Brain microvascular endothelial cell (primary cell): ENCODE data around the gene FSTL4.

Experiments
- DNase-seq: peaks from one replicate; pipeline ENCODE4 v3.0.0-alpha.2; 2020
- H3K27ac ChIP-seq: fragments of 250-450 bp; sonication (Bioruptor Pico); 2 replicates; pipeline ENCODE4 v1.5.1; 2020; ENCODE audit warnings: mild to moderate bottlenecking, moderate library complexity
- H3K27me3 ChIP-seq: fragments of 250-450 bp; sonication (Bioruptor Pico); replicated peaks from 2 replicates; pipeline ENCODE4 v1.5.1; 2020; ENCODE audit warnings: mild to moderate bottlenecking
- H3K36me3 ChIP-seq: fragments of 250-450 bp; sonication (Bioruptor Pico); replicated peaks from 2 replicates; pipeline ENCODE4 v1.5.1; 2020; ENCODE audit warnings: mild to moderate bottlenecking
- H3K4me3 ChIP-seq: 2 replicates; pipeline ENCODE4 v1.5.1; 2011; ENCODE audit warnings: low read depth, mild to moderate bottlenecking, control low read depth, low read length, moderate library complexity
- in situ Hi-C: cut with HindIII; loops from 2 replicates; pipeline ENCODE4 v1.10.0; 2017; ENCODE audit warnings: low sequenced_read_pairs, low pct_ligation_motif_present
- TF ChIP-seq, protein P1 (sequence below): IDR thresholded peaks from 2 replicates; pipeline ENCODE4 v1.5.1; 2011; ENCODE audit warnings: low read depth, mild to moderate bottlenecking, moderate library complexity, low read length, control low read depth, inconsistent platforms; ENCODE audit errors: missing control alignments

FSTL4 gene

DNA sequence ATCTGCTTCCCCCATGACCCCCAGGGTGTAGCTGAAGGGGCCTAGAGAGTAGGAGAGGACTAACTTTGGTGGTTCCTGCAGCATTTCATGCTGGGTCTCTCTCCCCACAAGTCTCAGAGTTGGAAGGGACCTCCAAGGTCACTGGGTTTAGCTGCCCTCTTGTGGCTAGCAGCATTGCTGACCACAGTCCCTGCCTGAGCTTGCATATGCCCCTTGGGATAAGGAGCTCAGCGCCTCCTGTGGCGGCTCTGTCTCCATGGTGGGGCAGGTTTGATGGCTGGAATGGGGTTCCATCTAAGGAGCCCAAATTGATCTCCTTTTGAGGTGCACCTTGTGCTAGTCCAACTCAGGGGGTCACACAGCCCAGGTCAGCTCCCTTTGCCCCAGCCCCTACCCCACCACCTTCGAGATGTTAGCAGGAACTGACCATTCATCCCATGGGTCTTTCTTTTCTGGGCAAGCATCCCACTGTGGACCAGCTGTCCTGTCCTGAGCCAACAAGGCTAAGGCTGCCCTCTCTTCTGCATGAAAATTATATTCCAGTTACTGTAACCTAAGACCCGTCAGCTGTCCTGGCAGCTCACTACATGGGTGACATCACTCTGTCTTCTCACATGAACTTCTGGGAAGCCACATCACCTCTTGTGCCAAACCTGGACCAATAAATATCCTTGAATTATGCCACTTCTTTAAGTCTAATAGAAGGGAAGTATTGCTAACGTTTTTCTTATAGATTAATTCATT lies 364.3 kb downstream of the FSTL4 start:
- peak; percentile 15 for DNase-seq

DNA sequence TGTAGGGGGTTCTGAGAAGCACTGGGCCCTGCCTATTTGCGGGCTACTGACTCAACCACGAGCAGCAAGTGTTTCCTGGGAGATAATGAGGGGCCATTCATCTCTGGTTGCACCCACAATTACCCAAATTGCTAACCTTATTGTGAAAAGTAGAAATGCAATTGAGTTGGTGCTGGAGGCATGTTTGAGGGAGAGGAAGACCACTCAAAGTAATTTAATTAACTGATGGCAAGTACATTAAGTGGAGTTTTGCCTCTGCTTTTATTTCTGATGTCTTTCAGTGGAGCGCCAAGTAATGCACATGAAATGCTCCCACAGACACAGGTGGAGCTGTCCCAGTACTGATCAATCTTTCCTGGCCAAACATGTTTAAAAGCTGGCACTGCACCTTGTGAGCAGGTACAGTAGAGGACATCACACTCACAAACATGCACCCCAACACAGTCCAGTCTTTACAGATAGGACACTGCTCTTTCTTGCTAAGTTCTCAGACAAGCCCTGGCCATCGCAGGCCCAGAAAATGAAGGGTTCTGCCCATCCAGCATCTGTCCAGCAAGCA lies 365.1 kb downstream of the FSTL4 start:
- no peak for DNase-seq
- in situ Hi-C loops = no loop called here
- Histone ChIP-seq H3K27me3 (no peaks in the 10 kb centered on the region), H3K27ac (no peak overlapping the region), H3K4me3 (no peak overlapping the region), H3K36me3 (no peaks in the 10 kb centered on the region)
- TF ChIP-seq, protein P1, sequence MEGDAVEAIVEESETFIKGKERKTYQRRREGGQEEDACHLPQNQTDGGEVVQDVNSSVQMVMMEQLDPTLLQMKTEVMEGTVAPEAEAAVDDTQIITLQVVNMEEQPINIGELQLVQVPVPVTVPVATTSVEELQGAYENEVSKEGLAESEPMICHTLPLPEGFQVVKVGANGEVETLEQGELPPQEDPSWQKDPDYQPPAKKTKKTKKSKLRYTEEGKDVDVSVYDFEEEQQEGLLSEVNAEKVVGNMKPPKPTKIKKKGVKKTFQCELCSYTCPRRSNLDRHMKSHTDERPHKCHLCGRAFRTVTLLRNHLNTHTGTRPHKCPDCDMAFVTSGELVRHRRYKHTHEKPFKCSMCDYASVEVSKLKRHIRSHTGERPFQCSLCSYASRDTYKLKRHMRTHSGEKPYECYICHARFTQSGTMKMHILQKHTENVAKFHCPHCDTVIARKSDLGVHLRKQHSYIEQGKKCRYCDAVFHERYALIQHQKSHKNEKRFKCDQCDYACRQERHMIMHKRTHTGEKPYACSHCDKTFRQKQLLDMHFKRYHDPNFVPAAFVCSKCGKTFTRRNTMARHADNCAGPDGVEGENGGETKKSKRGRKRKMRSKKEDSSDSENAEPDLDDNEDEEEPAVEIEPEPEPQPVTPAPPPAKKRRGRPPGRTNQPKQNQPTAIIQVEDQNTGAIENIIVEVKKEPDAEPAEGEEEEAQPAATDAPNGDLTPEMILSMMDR = no peak

More for the DNA sequence above, 364.3 kb downstream of the FSTL4 start:
- H3K27me3 ChIP-seq = no peaks in the 10 kb centered on the region
- in situ Hi-C loops = no loop called here
- H3K36me3 ChIP-seq = no peaks in the 10 kb centered on the region
- no peak overlapping the region for H3K27ac ChIP-seq
- H3K4me3 ChIP-seq = no peak overlapping the region
- TF ChIP-seq, protein P1 = peak; percentile 72

DNA sequence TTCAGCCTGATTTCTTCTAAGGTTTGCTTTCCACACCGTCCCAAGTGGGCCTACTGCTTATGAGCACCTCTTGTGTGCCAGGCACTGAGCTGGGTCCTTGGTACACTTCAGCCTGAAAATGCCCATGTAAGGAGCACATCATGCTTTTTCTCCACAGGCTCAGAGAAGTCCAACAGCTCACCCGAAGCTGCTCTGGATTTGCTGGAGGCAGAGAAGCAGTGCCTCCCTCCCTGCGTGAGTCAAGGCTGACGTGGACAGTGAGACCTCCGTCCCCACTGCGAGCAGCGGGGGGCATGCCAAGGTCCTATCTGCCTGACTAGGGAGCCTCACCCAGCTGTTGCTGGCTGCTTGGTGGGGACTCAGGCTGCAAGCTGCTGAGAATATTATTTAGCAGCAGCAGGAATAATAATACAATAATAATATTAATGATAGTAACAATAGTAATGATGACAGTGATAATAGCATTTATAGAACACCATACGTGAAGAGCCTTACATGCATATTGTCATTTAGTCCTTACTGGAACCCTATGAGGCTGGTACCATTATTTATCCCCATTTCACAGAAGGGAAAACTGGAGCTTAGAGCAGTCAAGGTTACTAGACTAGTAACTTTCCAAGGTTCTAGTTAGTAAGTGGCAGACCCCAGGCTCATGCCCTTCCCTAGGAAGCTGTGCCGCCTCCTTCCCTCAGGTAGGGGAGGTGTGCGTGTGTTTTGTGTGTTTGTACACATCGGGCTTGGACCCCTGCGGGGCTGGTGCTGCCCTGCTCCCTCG lies 365.8 kb downstream of the FSTL4 start:
- TF ChIP-seq, protein P1 = no peak
- in situ Hi-C loops = no loop called here
- peak; percentile 29 for DNase-seq
- Histone ChIP-seq H3K27ac (peak overlapping the region; percentile 34), H3K4me3 (no peak overlapping the region), H3K27me3 (no peaks in the 10 kb centered on the region), H3K36me3 (no peaks in the 10 kb centered on the region)

GRCh38 chr5:133246053-133246370 lies 366.3 kb downstream of the FSTL4 start:
- H3K4me3 ChIP-seq = no peak overlapping the region
- H3K36me3 ChIP-seq = no peaks in the 10 kb centered on the region
- no peak for DNase-seq
- TF ChIP-seq, protein P1 = no peak
- H3K27me3 ChIP-seq = no peaks in the 10 kb centered on the region
- peak overlapping the region; percentile 34 for H3K27ac ChIP-seq
- in situ Hi-C loops = no loop called here

DNA sequence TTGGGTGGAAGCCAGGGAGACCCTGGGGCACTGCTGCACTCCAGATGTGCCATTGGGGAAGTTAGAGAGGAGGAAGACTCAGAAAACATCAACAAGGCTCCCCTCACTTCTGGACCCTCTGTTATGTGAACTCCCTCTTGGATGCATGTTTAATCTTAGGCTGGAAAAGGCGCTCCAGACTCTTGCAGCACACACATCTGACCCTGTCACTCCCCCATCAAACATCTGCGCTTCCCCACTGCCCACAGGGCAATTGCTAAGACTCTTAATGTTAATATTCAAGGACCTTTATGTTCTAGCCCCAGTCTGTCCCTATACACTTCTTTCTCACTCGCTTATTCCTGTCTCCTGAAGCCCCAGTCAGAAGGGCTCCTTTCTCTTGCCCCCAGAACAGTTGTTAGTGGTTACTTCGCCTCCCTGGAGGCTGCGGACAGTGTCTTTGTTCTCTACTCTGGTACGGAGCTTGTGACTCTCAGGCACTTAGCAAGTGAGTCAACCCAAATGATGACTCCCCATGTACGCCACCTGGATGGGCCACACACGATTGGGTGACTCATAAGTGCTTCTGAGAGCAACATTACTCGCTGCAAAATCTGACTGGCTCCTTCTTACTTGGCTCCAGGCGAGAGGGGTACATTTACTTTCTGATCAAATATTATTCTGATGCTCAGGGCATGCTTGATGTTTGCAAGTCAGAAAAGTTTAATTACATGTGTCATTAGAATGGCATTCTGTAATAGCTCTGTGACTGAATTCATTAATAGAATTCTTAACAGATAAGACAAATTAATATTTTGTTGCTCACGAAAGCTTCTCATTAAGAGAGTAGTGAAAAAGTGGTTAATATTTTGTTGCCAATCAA lies 366.9 kb downstream of the FSTL4 start:
- H3K27ac ChIP-seq = peak overlapping the region; percentile 34
- no peaks in the 10 kb centered on the region for H3K36me3 ChIP-seq
- TF ChIP-seq, protein P1 = no peak
- in situ Hi-C loops = no loop called here
- H3K4me3 ChIP-seq = no peak overlapping the region
- H3K27me3 ChIP-seq = no peaks in the 10 kb centered on the region
- DNase-seq = peak; percentile 89
